Activated CD4-positive, alpha-beta T cell treated with anti-CD3 and anti-CD28 coated beads for 1 hour (primary cell): ENCODE results near the gene SULT4A1.
"Not testable (repeated sequence)": the region's sequence is repeated elsewhere in the genome, so short reads cannot be mapped to it uniquely, and the experiment has no call there.

Source experiments
- DNase-seq: peaks from one replicate; pipeline ENCODE4 v3.0.0-alpha.2; 2020

The SULT4A1 gene

DNA sequence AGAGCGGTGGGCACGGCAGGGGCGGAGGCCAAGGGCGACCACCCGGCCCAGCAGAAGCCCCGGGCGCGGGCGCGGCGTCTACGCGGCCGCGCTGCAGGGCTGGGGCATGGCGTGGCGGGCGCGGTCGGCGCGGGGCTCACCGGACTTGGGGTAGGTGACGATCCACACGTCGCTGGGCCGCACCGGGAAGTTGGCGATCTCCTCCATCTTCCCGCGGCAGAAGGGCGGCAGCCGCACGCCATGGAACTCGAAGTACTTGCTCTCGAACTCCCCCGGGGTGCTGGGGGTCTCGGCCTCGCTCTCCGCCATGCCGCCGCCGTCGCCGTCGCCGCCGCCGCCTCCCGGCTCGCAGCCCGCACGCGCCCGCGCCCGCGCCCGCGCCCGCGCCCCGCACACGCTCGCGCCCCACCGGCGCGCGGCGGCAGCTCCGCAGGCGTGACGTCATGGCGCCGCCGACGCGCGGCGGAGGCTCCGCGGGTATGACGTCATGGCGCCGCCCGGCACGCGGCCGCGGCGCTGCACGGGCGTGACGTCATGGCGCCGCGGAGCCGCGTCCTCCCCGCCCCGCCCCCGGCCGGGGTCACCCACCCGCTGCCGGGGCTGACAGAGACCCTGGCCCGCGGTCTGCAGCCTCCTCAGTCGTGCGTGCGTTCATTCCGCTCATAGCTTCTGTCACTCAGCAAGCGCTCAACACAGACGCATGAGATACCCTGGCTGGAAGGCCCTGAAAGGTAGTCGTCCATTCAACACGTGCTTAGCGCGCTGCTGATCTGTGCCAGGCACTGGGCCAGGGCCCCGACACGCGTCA lies at the start of gene SULT4A1:
SULT4A1 (minus strand) TSS at position 440 of the 808 bp plus-strand sequence; CDS start at position 309, 131 bp downstream.
- no peak for DNase-seq

DNA sequence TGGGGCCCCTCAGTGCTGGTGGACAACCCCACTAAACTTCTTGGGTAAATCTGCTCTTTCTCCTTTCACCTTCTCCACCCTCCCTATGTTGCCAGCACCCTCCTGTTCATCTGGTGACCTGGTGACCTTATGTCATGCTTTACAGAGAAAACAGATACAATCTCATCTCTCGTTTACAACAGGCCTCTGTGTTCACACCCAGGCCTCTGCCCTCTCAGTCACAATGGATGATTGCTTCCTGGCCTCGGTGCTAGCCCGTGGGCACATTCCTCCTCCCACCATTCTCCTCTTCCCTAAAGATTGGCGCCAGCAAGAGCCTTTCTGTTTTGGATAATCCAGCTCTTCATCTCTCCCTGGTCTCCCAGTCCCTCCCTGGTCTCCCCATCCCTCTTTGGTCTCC lies 49.0 kb upstream of the SULT4A1 start:
- no peak for DNase-seq

GRCh38 chr22:43910178-43910695 lies 47.9 kb upstream of the SULT4A1 start:
- DNase-seq, result no peak

DNA sequence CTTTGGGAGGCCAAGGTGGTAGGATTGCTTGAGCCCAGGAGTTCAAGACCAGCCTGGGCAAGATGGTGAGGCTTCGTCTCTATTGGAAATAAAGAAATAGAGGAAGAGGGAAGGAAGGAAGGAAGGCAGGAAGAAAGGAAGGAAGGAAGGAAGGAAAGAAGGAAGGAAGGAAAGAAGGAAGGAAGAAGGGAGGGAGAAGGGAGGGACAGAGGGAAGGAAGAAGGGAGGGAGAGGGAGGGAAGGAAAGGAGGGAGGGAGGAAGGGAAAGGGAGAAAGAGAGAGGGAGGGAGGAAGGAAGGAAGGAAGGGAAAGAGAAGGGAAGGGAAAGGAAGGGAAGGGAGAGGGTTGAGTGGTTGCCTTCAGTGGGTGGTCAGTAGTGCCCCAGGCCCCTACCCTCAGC lies 47.4 kb upstream of the SULT4A1 start:
- DNase-seq, result no peak

DNA sequence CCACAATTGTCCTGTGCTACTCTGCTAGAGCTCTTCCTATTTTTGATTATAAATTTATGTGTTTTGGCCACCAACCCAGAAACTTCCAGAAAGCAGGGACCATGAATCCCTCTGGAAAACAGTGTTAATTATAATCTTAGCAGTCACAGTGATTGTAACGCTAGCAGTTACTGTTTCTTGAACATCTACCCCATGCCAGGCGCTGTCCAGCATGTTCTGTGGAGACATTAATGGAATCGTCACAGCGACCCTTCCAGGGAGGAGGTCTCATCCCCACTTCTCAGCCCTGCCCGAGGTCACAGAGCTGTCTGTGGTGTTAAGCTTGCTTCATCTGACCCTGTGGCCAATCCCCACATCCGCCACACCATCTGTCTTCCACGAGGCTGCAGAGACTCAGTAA lies 43.4 kb upstream of the SULT4A1 start:
- DNase-seq, result no peak

- not testable (repeated sequence) for DNase-seq
Observed at GRCh38 chr22:43904412-43904811, 42.1 kb upstream of the SULT4A1 start.

- not testable (repeated sequence) for DNase-seq
Observed at GRCh38 chr22:43903033-43903432, 40.7 kb upstream of the SULT4A1 start.

GRCh38 chr22:43901976-43902643 lies 39.8 kb upstream of the SULT4A1 start:
- no peak for DNase-seq

DNA sequence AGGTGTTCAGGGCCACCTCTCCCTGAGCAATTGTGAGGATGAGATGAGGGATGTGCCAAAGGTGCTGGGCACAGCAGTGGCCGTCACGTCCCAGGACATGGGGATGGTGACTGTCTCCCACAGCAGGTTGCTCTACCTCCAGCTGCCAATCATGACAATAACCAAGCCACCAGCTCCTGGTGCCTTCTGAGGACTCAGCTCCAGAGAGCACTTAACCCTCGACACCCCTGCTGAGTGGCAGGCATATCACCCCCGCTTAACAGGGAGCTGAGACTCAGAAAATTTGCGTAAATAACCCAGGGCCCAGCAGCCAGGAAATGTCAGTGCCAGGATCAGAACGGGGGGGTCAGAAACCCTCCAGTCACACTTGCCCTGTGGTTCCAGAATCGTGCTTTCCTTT lies 37.9 kb upstream of the SULT4A1 start:
- DNase-seq, result no peak

GRCh38 chr22:43897751-43898261 lies 35.5 kb upstream of the SULT4A1 start:
- no peak for DNase-seq

- no peak for DNase-seq
Observed at GRCh38 chr22:43895986-43896645, 33.8 kb upstream of the SULT4A1 start.

DNA sequence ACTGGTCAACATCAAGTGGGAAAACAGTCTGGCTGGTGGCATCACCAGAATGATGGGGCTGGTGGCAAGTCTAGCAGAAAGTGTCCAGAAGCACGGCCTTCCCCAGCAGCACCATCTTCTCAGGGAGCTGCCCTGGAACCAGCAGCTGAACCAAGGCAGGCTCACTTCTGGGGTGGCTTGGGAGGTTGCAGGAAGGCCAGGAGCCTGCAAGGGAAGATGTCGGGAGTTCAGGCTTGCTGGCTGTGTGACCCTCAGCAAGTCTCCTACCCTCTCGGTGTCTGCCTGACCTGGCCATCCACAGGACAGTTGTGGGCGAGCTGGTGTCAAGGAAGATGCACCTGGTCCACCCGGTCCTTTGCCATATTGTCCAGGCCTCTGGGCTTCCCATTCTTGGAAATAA lies 31.8 kb upstream of the SULT4A1 start:
- no peak for DNase-seq

DNA sequence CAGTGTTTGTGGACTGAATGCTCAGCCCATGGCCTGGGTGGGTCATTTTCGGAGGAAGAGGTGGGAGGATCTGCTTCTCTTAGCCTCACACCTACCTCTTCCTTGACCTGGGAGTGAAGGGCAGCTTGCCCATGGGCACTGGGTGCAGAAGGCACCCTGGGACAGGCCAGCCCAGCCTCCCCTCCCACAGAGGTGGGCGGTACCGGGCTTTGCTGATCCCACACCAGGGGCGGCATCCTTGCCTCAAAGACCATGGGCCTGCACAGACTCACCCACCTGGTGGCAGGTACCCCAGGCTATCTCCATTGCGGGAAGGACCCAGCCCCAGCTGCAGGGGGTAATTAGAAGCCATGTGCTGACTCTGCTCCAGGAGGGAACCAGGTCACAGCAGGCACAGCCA lies 31.0 kb upstream of the SULT4A1 start:
- no peak for DNase-seq

GRCh38 chr22:43892183-43892894 lies 30.0 kb upstream of the SULT4A1 start:
- no peak for DNase-seq

- DNase-seq, result no peak
Observed at GRCh38 chr22:43891360-43892182, 29.3 kb upstream of the SULT4A1 start, which contains the start of gene PNPLA5. Gene PNPLA5 (minus strand): TSS chr22:43892013. CDS start chr22:43891880, 133 bp downstream.

DNA sequence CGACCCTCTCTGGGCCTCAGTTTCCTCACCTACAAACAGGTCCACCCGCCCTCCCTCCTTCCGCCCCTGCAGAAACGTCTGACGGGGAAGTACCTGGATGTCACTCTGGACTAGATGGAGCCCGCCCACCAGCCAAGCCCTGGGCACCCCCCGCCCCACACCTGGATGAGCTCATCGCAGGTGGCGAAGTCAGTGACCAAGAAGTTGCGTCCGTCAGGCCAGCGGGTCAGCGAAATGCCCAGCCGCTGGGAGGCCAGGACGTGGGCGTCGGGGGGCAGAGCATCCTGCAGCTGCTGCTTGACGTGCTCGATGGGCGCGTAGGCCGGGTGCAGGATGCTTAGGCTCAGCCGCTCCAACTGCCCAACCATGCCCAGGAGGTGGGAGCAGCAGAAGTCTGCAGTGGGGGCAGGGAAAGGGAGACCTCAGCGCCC lies 28.6 kb upstream of the SULT4A1 start:
- DNase-seq, result no peak

DNA sequence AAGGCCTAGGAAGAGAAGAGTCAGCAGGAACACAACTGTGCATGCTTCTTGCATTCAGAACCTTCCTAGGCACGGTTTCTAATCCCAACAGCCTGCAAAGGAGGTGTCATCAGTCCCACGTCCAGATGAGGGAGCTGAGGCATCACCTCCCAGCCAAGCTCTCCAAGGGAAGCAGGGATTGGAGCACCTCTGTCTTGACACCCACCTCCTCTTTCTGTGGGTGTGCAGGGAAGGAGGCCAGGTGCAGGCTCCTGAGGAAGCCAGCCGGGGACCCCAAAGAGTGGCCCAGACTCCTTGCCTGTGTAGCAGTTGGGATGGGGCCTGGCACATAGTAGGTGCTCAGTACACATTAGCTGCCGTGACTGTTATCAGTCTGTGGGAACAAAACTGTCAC lies 27.5 kb upstream of the SULT4A1 start:
- DNase-seq, result no peak

- DNase-seq, result no peak
Observed at GRCh38 chr22:43889201-43889859, 27.0 kb upstream of the SULT4A1 start.

GRCh38 chr22:43888740-43889139 lies 26.4 kb upstream of the SULT4A1 start:
- no peak for DNase-seq

DNA sequence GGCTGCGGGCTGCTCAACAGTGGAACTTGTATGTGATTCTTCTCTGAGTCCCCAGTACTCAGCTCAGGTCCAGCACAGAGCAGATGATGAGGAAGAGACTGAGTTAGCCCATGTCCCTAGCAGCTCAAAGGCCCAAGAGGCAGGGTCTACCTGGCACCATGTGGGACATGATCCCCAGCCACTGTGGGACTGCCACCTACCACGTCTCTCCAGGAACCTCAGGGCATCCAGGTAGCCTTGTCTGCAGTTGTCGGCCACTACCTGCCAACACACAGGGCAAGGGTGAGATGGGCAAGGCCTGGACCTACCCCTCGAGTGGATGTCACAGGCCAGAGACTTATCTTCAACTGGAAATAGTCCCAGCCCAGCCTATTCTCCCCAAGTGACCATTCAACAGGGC lies 25.1 kb upstream of the SULT4A1 start:
- no peak for DNase-seq

DNA sequence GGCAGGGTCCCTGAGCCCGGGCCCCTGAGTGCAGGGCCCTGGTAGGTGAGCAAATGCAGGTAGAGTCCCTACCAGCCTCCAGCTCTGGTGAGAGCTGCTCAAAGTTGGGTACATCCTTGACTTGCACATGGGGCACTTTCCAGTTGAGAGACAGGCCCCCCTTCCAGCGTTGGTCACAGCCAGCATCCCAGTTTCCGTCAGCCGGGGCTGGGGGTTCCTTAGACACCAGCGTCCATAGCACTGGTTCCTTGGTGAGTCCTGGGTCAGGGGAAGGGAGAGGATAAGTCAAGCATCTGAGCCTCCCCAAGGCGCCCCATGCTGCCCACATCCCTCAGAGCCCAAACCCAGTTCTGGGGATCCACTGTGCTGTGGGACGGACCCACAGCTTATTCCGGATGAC lies 23.9 kb upstream of the SULT4A1 start:
- DNase-seq, result no peak
